GM23338 (cell line): ENCODE data around the gene NIPAL4. TPM values are rescaled to one million over a fixed set of nuclear protein-coding genes. Genes with fewer than 3 reads are reported as not detected.

ENCODE experiments used
- ATAC-seq: fragments of 200-7000 bp; cut with Tn5 transposase; 3 replicates; pipeline ENCODE4 v1.9.1; 2020
- DNase-seq: peaks from one replicate; pipeline ENCODE4 v3.0.0-alpha.2; 2015; ENCODE audit warnings: low spot score
- H2AFZ ChIP-seq: fragments of 200-600 bp; sonication (generic); 2 replicates; pipeline ENCODE4 v1.8.0; 2016; ENCODE audit warnings: antibody characterized with exemption, mild to moderate bottlenecking, moderate library complexity
- H3F3A ChIP-seq: fragments of 200-600 bp; sonication (generic); replicated peaks from 2 replicates; pipeline ENCODE4 v1.8.0; 2017; ENCODE audit warnings: antibody characterized with exemption, mixed run types, low read depth
- H3K27ac ChIP-seq: fragments of 200-600 bp; sonication (generic); 2 replicates; pipeline ENCODE4 v1.6.1; 2016; ENCODE audit warnings: low read depth
- H3K27me3 ChIP-seq: fragments of 200-600 bp; sonication (generic); 2 replicates; pipeline ENCODE4 v1.8.0; 2016; ENCODE audit warnings: mild to moderate bottlenecking, mixed run types, moderate library complexity; ENCODE audit not compliant: insufficient read depth
- H3K36me3 ChIP-seq: fragments of 200-600 bp; sonication (generic); 2 replicates; pipeline ENCODE4 v1.8.0; 2016; ENCODE audit warnings: mild to moderate bottlenecking; ENCODE audit not compliant: insufficient read depth
- H3K4me1 ChIP-seq: fragments of 200-600 bp; sonication (generic); 2 replicates; pipeline ENCODE4 v1.8.0; 2016; ENCODE audit warnings: mild to moderate bottlenecking, moderate library complexity; ENCODE audit not compliant: insufficient read depth
- H3K4me2 ChIP-seq: fragments of 200-600 bp; sonication (generic); 2 replicates; pipeline ENCODE4 v1.7.1; 2017; ENCODE audit warnings: mixed run types
- H3K4me3 ChIP-seq: fragments of 200-600 bp; sonication (generic); 2 replicates; pipeline ENCODE4 v1.6.1; 2016; ENCODE audit warnings: mixed run types
- H3K79me2 ChIP-seq: fragments of 200-600 bp; sonication (generic); replicated peaks from 2 replicates; pipeline ENCODE4 v1.8.0; 2017; ENCODE audit warnings: mild to moderate bottlenecking; ENCODE audit not compliant: insufficient read depth
- H3K9me2 ChIP-seq: fragments of 200-600 bp; sonication (generic); 2 replicates; pipeline ENCODE4 v1.8.0; 2017; ENCODE audit not compliant: insufficient read depth
- H4K20me1 ChIP-seq: fragments of 200-600 bp; sonication (generic); replicated peaks from 2 replicates; pipeline ENCODE4 v1.8.0; 2017; ENCODE audit warnings: mild to moderate bottlenecking; ENCODE audit not compliant: insufficient read depth
- H3K27ac Mint-ChIP-seq: 2 replicates; pipeline ENCODE4 v1.8.0; 2020; ENCODE audit warnings: inconsistent platforms, mild to moderate bottlenecking, moderate library complexity, mixed read lengths
- H3K27me3 Mint-ChIP-seq: 3 replicates; pipeline ENCODE4 v1.8.0; 2022; ENCODE audit warnings: low read depth, mild to moderate bottlenecking, moderate library complexity, mixed read lengths, inconsistent platforms; ENCODE audit not compliant: insufficient read depth, poor library complexity
- H3K36me3 Mint-ChIP-seq: 3 replicates; pipeline ENCODE4 v1.8.0; 2021; ENCODE audit warnings: low read depth, mild to moderate bottlenecking, inconsistent platforms, moderate library complexity, mixed read lengths
- H3K4me1 Mint-ChIP-seq: 3 replicates; pipeline ENCODE4 v1.8.0; 2020; ENCODE audit warnings: mild to moderate bottlenecking, inconsistent platforms, mixed read lengths
- H3K4me3 Mint-ChIP-seq: 3 replicates; pipeline ENCODE4 v1.8.0; 2021; ENCODE audit warnings: moderate library complexity, mild to moderate bottlenecking, inconsistent platforms, mixed read lengths
- H3K9me3 Mint-ChIP-seq: 3 replicates; pipeline ENCODE4 v1.8.0; 2020; ENCODE audit warnings: moderate library complexity, mild to moderate bottlenecking, inconsistent platforms, mixed read lengths
- CREB1 ChIP-seq: fragments of 250-450 bp; sonication (Bioruptor Pico); IDR thresholded peaks from 2 replicates; pipeline ENCODE4 v1.5.0; 2020; ENCODE audit warnings: low read depth, mild to moderate bottlenecking, moderate library complexity
- CTCF ChIP-seq, 2 experiments: fragments of 200-600 bp in 1 of 2; sonication (generic) in 1 of 2; conservative IDR thresholded peaks; 2 replicates each; pipeline versions ENCODE4 v1.5.1 to v1.6.1; 2016 to 2017; ENCODE audit warnings: antibody characterized with exemption in 2 of 2, low read depth in 2 of 2, mild to moderate bottlenecking in 2 of 2, moderate library complexity in 1 of 2
- EZH2 ChIP-seq: fragments of 200-600 bp; sonication (generic); IDR thresholded peaks from one replicate; pipeline ENCODE4 v1.8.0; 2017; ENCODE audit warnings: antibody characterized with exemption, mild to moderate bottlenecking, low read depth; ENCODE audit not compliant: unreplicated experiment
- EZH2phosphoT487 ChIP-seq: fragments of 200-600 bp; sonication (generic); IDR thresholded peaks from one replicate; pipeline ENCODE4 v1.8.1; 2018; ENCODE audit warnings: antibody characterized with exemption; ENCODE audit not compliant: unreplicated experiment
- NANOG ChIP-seq: IDR thresholded peaks from 2 replicates; pipeline ENCODE4 v1.6.1; 2016; ENCODE audit warnings: antibody characterized with exemption, borderline replicate concordance
- POLR2AphosphoS5 ChIP-seq: IDR thresholded peaks from 2 replicates; pipeline ENCODE4 v1.6.1; 2016; ENCODE audit warnings: antibody characterized with exemption, low read depth
- ZNF114 ChIP-seq: fragments of 250-450 bp; sonication (Bioruptor Pico); IDR thresholded peaks from 2 replicates; pipeline ENCODE4 v1.5.0; 2020; ENCODE audit warnings: mild to moderate bottlenecking, moderate library complexity
- ZNF462 ChIP-seq: fragments of 250-450 bp; sonication (Bioruptor Pico); IDR thresholded peaks from 2 replicates; pipeline ENCODE4 v1.5.0; 2020; ENCODE audit warnings: mild to moderate bottlenecking, moderate library complexity
- polyA plus RNA-seq: library from polyadenylated mRNA; unstranded; fragments of >200 nt; fragmentation: Nextera tagmentation; extraction: Ambion mirVana; gene quantifications from 2 replicates; pipeline ENCODE4 v1.2.1, GENCODE V29; 2016
- total RNA-seq: library from RNA; depleted of rRNA; stranded (reverse); fragments of >200 nt; shearing (Covaris generic); gene quantifications from 2 replicates; pipeline ENCODE4 v1.2.3, GENCODE V29; 2014

Gene NIPAL4
- total and polyA plus RNA-seq, 2 experiments from 2014 or later, result 0.21 TPM; not detected in 1

- TF ChIP-seq ZNF462, result no peak
- TF ChIP-seq EZH2, result no peak
- no peak for TF ChIP-seq POLR2AphosphoS5
- TF ChIP-seq CTCF (conservative IDR thresholded peaks at IDR 0.05; ENCODE audit: low read depth in 2 of 2), result no peak
- TF ChIP-seq ZNF114, result no peak
- TF ChIP-seq NANOG, result no peak
- no peak for TF ChIP-seq CREB1
These were observed 56.0 kb downstream of the NIPAL4 start (continued) for GRCh38 chr5:157516006-157516405.

DNA sequence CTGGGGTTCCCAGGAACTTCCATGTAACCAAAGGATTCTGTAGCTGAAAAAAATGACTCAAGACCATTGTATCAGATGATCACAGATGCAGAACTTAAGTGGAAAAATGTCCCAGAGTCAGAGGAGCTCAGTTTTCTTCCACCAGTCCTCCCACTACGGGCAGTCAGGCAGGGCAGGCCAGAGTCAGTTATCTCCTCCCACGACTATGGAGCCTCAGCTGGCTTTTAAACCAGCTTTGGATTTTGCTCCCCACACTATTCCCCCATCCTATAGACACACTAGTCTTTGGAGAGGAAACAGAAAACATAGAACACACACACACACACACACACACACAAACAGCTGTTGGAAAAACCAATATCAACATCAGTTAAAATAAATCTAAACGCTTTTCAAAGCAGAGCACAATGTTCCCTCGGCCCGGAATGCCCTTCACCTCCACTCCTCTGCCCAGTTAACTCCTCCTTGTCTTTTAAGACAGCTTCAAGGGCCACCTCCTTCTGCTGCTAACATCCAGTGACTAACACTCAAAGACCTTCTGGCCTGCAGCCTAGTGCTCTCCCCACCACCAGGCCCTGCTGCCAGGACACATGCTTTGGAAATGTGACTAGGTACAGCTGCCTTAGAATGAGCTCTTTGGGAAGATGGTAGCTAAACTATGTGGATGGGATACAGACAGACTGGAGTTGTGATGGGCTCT lies 56.8 kb downstream of the NIPAL4 start:
- H3K4me1 ChIP-seq, result no peaks in the 10 kb centered on the region
- Mint-ChIP-seq H3K27ac (no peak overlapping the region), H3K4me3 (no peak overlapping the region), H3K36me3 (0 out of 3 replicates have a peak, but pooled peaks cover 3% of the 10 kb centered on the region), H3K4me1 (no peaks in the 10 kb centered on the region), H3K27me3 (peaks cover 2% of the 10 kb centered on the region), H3K9me3 (no peaks in the 10 kb centered on the region)
- H3K4me2 ChIP-seq, result no peak overlapping the region
- H3K27ac ChIP-seq, result no peak overlapping the region
- H3K9me2 ChIP-seq, result peaks cover 14% of the 10 kb centered on the region; the same call in 1 of the 2 replicates
- H3K27me3 ChIP-seq, result no peaks in the 10 kb centered on the region
- H4K20me1 ChIP-seq, result no peaks in the 10 kb centered on the region
- no peaks in the 10 kb centered on the region for H3K79me2 ChIP-seq
- no peak overlapping the region for H3K4me3 ChIP-seq
- H3F3A ChIP-seq, result no peaks in the 10 kb centered on the region
- peaks cover 9% of the 10 kb centered on the region; the same call in 1 of the 2 replicates for H3K36me3 ChIP-seq
- ATAC-seq (no peak), DNase-seq (no peak)
- H2AFZ ChIP-seq, result no peak overlapping the region
- TF ChIP-seq EZH2phosphoT487 (no peak), ZNF462 (no peak)
